SK-N-SH treated with all-trans-retinoic acid at 6 μM for 48 hours (cell line): ENCODE data around the gene AP2A2.

Source experiments
- ARNTL ChIP-seq: fragments of 450-650 bp; formaldehyde crosslinking; IDR thresholded peaks from 2 replicates; pipeline ENCODE4 v1.5.0; 2020; ENCODE audit warnings: low read depth, mild to moderate bottlenecking, moderate library complexity, borderline replicate concordance
- CSDC2 ChIP-seq: fragments of 250-450 bp; sonication (Bioruptor Pico); IDR thresholded peaks from 2 replicates; pipeline ENCODE4 v1.5.0; 2020; ENCODE audit warnings: mild to moderate bottlenecking, moderate library complexity
- ISL1 ChIP-seq: fragments of 250-450 bp; sonication (Bioruptor Pico); IDR thresholded peaks from 2 replicates; pipeline ENCODE4 v2.1.2; 2022; ENCODE audit warnings: mild to moderate bottlenecking, moderate library complexity
- PATZ1 ChIP-seq: fragments of 250-450 bp; sonication (Bioruptor Pico); IDR thresholded peaks from 2 replicates; pipeline ENCODE4 v1.8.0; 2020; ENCODE audit warnings: mild to moderate bottlenecking, moderate library complexity, borderline replicate concordance
- PPARA ChIP-seq: fragments of 250-450 bp; sonication (Bioruptor Pico); IDR thresholded peaks from 2 replicates; pipeline ENCODE4 v1.5.0; 2020; ENCODE audit warnings: mild to moderate bottlenecking, borderline replicate concordance
- TCF4 ChIP-seq: fragments of 250-450 bp; sonication (Bioruptor Pico); IDR thresholded peaks from 2 replicates; pipeline ENCODE4 v1.8.0; 2021; ENCODE audit warnings: mild to moderate bottlenecking, moderate library complexity, borderline replicate concordance
- TSHZ2 ChIP-seq: fragments of 250-450 bp; sonication (Bioruptor Pico); IDR thresholded peaks from 2 replicates; pipeline ENCODE4 v1.5.0; 2020; ENCODE audit warnings: mild to moderate bottlenecking, moderate library complexity
- ZFP3 ChIP-seq: fragments of 250-450 bp; sonication (Bioruptor Pico); IDR thresholded peaks from 2 replicates; pipeline ENCODE4 v1.5.0; 2020; ENCODE audit warnings: mild to moderate bottlenecking, moderate library complexity
- ZFP30 ChIP-seq: fragments of 450-650 bp; formaldehyde crosslinking; IDR thresholded peaks from 2 replicates; pipeline ENCODE4 v1.5.0; 2022; ENCODE audit warnings: mild to moderate bottlenecking, moderate library complexity
- ZNF565 ChIP-seq: fragments of 450-650 bp; formaldehyde crosslinking; conservative IDR thresholded peaks from 2 replicates; pipeline ENCODE4 v1.5.0; 2020; ENCODE audit warnings: low read depth, mild to moderate bottlenecking, moderate library complexity
- ZNF70 ChIP-seq: fragments of 450-650 bp; formaldehyde crosslinking; IDR thresholded peaks from 2 replicates; pipeline ENCODE4 v1.5.0; 2020; ENCODE audit warnings: mild to moderate bottlenecking, moderate library complexity

GRCh38 chr11:1012740-1013630, 87.3 kb downstream of the AP2A2 start:
- TF ChIP-seq PATZ1 (CRISPR knock-in tag) = no peak
- no peak for TF ChIP-seq TCF4 (CRISPR knock-in tag)
- no peak for TF ChIP-seq ZFP30 (CRISPR knock-in tag)
- TF ChIP-seq ARNTL = no peak
- TF ChIP-seq ISL1 (CRISPR knock-in tag) = no peak
- no peak for TF ChIP-seq ZNF565 (CRISPR knock-in tag)
- TF ChIP-seq PPARA (CRISPR knock-in tag) = no peak
- no peak for TF ChIP-seq ZNF70 (CRISPR knock-in tag)
- TF ChIP-seq CSDC2 (CRISPR knock-in tag) = no peak
- no peak for TF ChIP-seq TSHZ2 (CRISPR knock-in tag)
- no peak for TF ChIP-seq ZFP3 (CRISPR knock-in tag)
